HG03175 (cell line): Measurements from ENCODE around the gene PHF5A.
"Not testable (repeated sequence)": the region's sequence is repeated elsewhere in the genome, so short reads cannot be mapped to it uniquely, and the experiment has no call there.

Source experiments
- ATAC-seq: cut with Tn5 transposase; IDR thresholded peaks from one replicate; pipeline ENCODE4 v1.9.1; 2021; ENCODE audit warnings: mild to moderate bottlenecking, moderate library complexity; ENCODE audit not compliant: unreplicated experiment

Gene PHF5A

GRCh38 chr22:41488596-41489385, 20.3 kb upstream of the PHF5A start:
- ATAC-seq = no peak

GRCh38 chr22:41488076-41488475, 19.6 kb upstream of the PHF5A start:
- no peak for ATAC-seq

- ATAC-seq = no peak
These were observed 18.8 kb upstream of the PHF5A start for GRCh38 chr22:41487037-41487935.

- no peak for ATAC-seq
These were observed 16.5 kb upstream of the PHF5A start for GRCh38 chr22:41485033-41485432.

GRCh38 chr22:41482319-41482935, 13.9 kb upstream of the PHF5A start:
- ATAC-seq = no peak

- ATAC-seq = no peak
These were observed 13.4 kb upstream of the PHF5A start for GRCh38 chr22:41481925-41482318.

GRCh38 chr22:41481131-41481830, 12.8 kb upstream of the PHF5A start:
- ATAC-seq = no peak

GRCh38 chr22:41480397-41480735, 11.9 kb upstream of the PHF5A start:
- ATAC-seq = no peak

- no peak for ATAC-seq
These were observed 11.3 kb upstream of the PHF5A start for GRCh38 chr22:41479671-41480396.

GRCh38 chr22:41478891-41479521, 10.5 kb upstream of the PHF5A start:
- ATAC-seq = no peak

GRCh38 chr22:41478473-41478872, 10.0 kb upstream of the PHF5A start:
- no peak for ATAC-seq

GRCh38 chr22:41474872-41475451, 6.5 kb upstream of the PHF5A start:
- ATAC-seq = no peak

GRCh38 chr22:41471568-41471967, 3.1 kb upstream of the PHF5A start:
- ATAC-seq = no peak

- ATAC-seq = no peak
These were observed 2.4 kb upstream of the PHF5A start for GRCh38 chr22:41470886-41471285.

GRCh38 chr22:41469218-41469851, 843 bp upstream of the PHF5A start:
- ATAC-seq = no peak

- ATAC-seq = no peak
These were observed 6.6 kb downstream of the PHF5A start for GRCh38 chr22:41461901-41462300.

GRCh38 chr22:41460071-41460470, 8.4 kb downstream of the PHF5A start:
- ATAC-seq = not testable (repeated sequence)

GRCh38 chr22:41459431-41459830, 9.1 kb downstream of the PHF5A start:
- no peak for ATAC-seq

GRCh38 chr22:41458161-41458728, 10.2 kb downstream of the PHF5A start:
- no peak for ATAC-seq
